AG04449 (cell line): ENCODE data around the gene DCDC2C.
A peak's percentile ranks its signal among the peaks of the same experiment; 100 is the strongest.

Experiments
- CTCF ChIA-PET: fragments of 350-600 bp; formaldehyde crosslinking; extraction: SDS; loops from one replicate; lab custom pipeline; 2021; ENCODE audit warnings: antibody characterized with exemption; lab: Yijun Ruan, JAX
- POLR2A ChIA-PET: fragments of 400-600, 350-600 bp; formaldehyde crosslinking; extraction: SDS; loops from one replicate; lab custom pipeline; 2020; ENCODE audit warnings: antibody characterized with exemption, inconsistent platforms; lab: Yijun Ruan, JAX
- DNase-seq: peaks from one replicate; pipeline ENCODE4 v3.0.0-alpha.2; 2010; ENCODE audit warnings: low read depth, low spot score
- H3K4me3 ChIP-seq: 2 replicates; pipeline ENCODE4 v1.5.1; 2011; ENCODE audit warnings: low read depth, mild to moderate bottlenecking, control low read depth, low read length
- TF ChIP-seq, protein P1 (sequence below): IDR thresholded peaks from one replicate; pipeline ENCODE4 v1.5.1; 2011; ENCODE audit warnings: mild to moderate bottlenecking, moderate library complexity, low read length, control low read depth, inconsistent platforms; ENCODE audit not compliant: insufficient read depth; ENCODE audit errors: missing control alignments

DCDC2C gene

DNA sequence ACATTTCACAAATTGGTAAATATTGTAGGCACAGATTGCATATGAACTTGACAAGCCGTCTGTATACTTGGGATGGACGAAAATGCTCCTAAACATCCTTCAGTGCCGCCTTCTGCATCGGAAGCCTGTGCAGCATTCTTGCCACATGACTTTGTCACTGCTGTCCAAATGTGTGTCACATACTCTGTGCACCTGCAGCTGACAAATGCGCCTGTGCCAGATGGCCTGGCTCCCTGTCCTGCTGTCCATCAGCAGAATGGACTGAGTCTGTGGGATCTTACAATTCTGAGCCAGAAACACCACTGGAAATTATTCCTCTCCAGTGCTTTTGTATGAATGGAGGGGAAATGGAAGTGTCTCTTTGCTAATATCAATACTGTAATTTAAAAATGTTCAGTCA is 89.9 kb downstream of the DCDC2C start:
- TF ChIP-seq, protein P1, sequence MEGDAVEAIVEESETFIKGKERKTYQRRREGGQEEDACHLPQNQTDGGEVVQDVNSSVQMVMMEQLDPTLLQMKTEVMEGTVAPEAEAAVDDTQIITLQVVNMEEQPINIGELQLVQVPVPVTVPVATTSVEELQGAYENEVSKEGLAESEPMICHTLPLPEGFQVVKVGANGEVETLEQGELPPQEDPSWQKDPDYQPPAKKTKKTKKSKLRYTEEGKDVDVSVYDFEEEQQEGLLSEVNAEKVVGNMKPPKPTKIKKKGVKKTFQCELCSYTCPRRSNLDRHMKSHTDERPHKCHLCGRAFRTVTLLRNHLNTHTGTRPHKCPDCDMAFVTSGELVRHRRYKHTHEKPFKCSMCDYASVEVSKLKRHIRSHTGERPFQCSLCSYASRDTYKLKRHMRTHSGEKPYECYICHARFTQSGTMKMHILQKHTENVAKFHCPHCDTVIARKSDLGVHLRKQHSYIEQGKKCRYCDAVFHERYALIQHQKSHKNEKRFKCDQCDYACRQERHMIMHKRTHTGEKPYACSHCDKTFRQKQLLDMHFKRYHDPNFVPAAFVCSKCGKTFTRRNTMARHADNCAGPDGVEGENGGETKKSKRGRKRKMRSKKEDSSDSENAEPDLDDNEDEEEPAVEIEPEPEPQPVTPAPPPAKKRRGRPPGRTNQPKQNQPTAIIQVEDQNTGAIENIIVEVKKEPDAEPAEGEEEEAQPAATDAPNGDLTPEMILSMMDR = no peak
- POLR2A ChIA-PET = no interaction called here
- no peak for DNase-seq
- no peak overlapping the region for H3K4me3 ChIP-seq
- CTCF ChIA-PET = no interaction called here

DNA sequence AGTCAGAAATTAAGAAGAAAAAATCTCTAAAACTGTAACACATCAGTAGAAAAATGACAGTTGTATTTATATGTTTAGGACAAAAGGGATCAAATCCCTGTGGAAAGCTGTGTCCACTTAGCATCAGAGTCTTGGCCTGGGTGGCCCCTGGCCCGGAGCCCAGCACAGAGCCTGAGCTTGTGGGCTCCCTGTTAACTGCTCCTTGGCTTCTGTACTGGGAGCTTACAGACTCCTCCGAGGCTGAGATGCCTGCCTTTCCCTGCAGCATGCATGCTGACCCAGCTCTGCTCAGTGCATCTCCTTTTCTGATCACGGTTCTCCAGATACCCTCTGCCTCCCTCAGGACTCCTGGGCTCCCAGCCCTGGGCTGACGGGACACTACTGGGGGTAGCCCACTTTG is 98.1 kb downstream of the DCDC2C start:
- POLR2A ChIA-PET = no interaction called here
- CTCF ChIA-PET = interaction anchor here (1.2 kb wide), 1 partner anchor 73 kb away, joined by 3 read pairs; no protein-coding TSS in a partner anchor
- no peak for DNase-seq
- H3K4me3 ChIP-seq = no peak overlapping the region
- TF ChIP-seq, protein P1 = no peak

DNA sequence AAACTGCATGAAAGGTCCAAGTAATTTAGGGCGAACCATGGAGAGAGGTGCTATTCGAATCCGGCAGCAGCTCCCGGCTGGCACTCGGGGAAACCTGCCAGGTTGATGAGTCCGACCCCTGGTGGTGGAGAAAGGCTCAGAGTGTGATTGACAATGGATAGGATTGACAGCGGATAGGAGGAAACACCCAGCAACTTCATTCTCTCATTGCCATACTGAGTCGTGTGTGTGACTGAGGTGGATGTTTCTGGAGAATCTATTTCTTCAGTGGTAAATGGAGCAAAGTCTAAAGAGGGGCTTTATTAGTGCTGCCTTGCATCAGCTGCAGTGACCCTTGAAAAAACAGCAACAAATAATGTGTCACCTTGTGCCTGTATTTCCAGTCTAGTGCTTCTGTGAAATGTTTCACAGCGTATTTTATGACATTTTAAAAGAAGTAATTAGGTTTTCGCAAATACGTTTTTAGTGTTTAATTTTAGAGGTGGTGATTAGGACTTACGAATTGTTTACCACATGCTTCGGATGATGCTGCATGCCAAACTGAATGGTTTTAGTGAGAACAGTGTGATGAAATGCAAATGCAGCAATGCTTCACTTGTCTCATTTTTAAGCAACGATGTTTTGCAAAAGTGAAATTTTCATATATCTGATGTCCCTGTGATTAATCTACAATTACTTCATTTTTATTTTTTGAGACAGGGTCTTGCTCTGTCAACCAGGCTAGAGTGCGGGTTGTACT is 102.0 kb downstream of the DCDC2C start:
- ChIA-PET CTCF (interaction anchor here (2.1 kb wide), 1 partner anchor 77 kb away, joined by 9 read pairs; no protein-coding TSS in a partner anchor), POLR2A (no interaction called here)
- TF ChIP-seq, protein P1 = no peak
- no peak for DNase-seq
- no peak overlapping the region for H3K4me3 ChIP-seq

DNA sequence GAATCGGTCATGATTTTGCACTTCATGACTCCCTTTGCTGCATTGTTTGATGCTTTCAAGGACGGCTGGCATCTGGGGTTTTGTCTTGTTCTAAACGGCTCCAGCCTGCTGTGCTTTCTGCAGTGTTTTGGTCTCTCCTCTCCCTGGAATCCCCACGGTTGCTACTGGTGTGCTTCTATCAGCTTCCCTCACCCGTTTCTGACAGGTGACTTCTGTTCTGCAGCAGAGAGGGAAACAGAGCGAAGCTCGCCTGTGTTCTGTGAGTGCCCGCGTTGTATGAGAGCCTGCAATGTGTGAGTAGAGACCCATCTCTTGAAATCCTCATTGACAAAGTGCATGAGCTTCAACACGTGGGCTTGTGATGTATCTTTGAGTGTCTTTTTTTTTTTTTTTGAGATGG is 102.8 kb downstream of the DCDC2C start:
- CTCF ChIA-PET = no interaction called here
- POLR2A ChIA-PET = no interaction called here
- DNase-seq = no peak
- TF ChIP-seq, protein P1 = no peak
- no peak overlapping the region for H3K4me3 ChIP-seq

DNA sequence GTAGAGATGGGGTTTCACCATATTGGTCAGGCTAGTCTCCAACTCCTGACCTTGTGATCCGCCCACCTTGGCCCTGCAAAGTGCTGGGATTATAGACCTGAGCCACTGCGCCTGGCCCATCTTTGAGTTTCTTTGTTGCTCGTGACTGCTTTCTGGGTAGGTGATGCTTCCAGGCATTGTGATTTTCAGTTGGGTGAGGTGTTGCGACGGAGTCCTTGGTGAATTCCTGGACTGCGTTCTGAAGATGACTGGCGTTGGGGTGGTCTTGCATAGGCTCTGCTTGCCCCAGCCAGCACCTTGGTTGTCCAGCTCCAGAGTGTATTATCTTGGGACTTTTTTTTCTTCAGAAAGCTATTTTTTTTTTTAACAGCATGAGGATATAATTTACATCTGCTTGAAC is 103.4 kb downstream of the DCDC2C start:
- TF ChIP-seq, protein P1 = no peak
- no peak for DNase-seq
- ChIA-PET CTCF (no interaction called here), POLR2A (no interaction called here)
- no peak overlapping the region for H3K4me3 ChIP-seq

DNA sequence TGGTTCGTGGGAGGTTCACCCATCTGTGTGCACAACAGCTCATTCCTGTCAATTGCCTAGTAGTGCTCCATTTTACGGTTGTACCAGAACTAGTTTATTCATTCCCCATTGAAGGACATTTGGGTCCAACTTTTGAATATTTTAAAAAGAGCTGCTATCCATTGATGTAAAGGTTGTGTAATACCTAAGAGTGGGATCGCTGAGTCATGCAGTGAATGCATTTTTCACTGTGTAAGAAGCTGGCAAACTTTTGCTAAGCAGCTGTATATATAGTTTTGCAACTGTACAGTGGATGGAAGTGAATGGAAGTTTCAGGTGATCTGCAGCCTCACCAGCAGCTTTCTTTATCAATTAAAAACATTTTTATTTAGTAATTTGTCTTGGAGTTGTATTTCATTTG is 104.5 kb downstream of the DCDC2C start:
- POLR2A ChIA-PET = no interaction called here
- CTCF ChIA-PET = interaction anchor here (1.0 kb wide), 2 partner anchors 23 to 27 kb away, joined by 3 read pairs; no protein-coding TSS in a partner anchor
- TF ChIP-seq, protein P1 = no peak
- DNase-seq = peak; percentile 26
- no peak overlapping the region for H3K4me3 ChIP-seq
